Stimulated activated CD4-positive, alpha-beta T cell treated with anti-CD3 and anti-CD28 coated beads, Interleukin-1b, Interleukin-23, amount 100 ng/mL, for 1 hour (primary cell): Measurements from ENCODE around the gene MRPL21.

Experiments used
- DNase-seq, 2 donors: peaks; one replicate each; pipeline ENCODE4 v3.0.0-alpha.2; 2020; ENCODE audit warnings: low read depth in 2 of 2

The MRPL21 gene

GRCh38 chr11:68935066-68935465 is 31.4 kb upstream of the MRPL21 start:
- DNase-seq, result no peak

DNA sequence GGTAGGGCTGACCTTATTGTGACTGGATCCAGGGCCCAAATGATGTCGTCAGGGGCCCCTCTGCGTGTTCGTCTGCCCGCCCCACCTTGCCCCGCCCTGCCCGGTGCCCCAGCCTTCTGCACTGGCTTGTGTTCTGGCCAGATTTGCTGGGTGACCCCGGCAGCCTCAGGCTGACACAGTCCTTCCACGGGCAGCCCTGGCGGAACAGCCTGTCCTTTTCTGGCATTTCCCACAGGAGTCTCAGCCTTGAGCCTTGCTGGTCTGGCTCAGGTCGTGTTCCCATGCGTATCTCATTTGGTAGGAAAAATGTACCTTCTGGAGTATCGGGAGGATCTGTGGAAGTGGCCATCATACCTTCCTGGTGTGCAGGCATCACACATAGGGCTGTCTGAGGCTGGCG is 31.0 kb upstream of the MRPL21 start:
- DNase-seq, result no peak

GRCh38 chr11:68934321-68934645 is 30.7 kb upstream of the MRPL21 start:
- no peak for DNase-seq

DNA sequence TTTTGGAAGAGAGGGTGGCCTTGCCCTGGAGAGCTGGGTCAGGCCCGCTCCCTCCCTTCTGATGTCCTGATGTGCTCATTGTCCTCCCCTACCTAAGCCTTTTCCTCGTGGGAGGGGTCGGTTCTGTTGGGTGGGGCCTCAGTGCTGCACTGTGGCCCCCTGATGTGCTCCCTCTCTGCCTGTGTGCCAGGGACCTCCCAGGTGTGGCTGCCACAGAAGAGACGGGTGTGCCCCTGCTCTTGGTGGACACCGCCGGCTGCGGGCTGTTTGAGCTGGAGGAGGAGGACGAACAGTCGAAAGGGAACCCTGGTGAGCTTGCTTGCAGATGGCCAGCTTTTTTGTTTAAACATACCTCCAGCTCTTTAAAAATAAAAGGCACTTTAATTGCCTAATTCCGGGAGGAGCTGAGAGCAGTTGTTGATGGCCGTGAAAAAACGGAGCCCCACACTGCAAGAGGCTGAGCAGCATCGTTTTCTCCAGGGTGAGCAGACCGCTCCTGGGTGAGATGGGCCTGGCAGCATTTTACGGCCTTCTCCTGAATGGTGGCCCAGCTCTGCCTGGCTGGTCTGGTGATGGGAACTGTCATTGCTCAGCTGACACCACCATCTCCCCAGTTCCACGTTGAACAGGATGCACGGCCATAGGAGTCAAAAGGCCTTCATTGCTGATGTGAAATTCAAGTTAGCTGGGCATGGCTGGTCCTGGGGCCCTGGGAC is 30.1 kb upstream of the MRPL21 start:
- no peak for DNase-seq

GRCh38 chr11:68932933-68933577 is 29.4 kb upstream of the MRPL21 start:
- no peak for DNase-seq

DNA sequence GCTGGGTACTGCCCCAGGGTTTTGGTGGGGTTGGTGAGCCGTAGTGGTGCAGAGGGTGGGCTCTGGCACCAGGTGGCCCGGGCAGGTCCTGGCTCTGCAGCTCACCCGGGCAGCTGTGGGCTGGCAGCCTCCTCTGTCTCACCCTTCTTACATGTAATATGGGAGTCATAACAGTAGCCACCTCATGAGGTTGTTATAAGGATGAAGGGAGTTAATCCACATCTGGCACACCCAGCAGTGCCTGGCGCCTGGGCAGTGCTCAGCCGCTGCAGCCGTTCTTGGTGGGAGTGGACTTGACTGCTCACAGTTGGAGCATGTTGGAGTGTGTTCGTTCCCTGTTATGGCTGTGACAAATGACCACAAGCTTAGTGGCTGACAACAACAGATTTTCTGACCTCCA is 28.7 kb upstream of the MRPL21 start:
- no peak for DNase-seq

GRCh38 chr11:68931911-68932310 is 28.3 kb upstream of the MRPL21 start:
- no peak for DNase-seq

- no peak for DNase-seq
Observed at GRCh38 chr11:68930991-68931855, 27.6 kb upstream of the MRPL21 start.

GRCh38 chr11:68929706-68930570 is 26.3 kb upstream of the MRPL21 start:
- no peak for DNase-seq

DNA sequence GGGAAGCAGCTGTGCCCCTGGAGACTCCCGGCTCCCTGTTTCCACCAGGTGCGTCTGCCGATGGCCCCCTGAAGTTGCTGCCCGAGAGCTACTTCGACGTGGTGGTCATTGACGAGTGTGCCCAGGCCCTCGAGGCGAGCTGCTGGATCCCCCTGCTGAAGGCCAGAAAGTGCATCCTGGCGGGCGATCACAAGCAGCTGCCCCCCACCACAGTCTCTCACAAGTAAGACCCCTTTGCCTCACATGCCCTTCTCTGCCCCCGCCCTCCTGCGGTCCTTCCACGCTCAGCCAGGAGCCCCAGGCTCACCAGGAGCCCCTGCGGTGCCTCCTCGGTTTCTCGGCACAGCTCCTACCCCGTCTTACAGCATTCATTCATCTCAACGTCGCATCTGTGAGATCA is 25.5 kb upstream of the MRPL21 start:
- DNase-seq, result no peak

GRCh38 chr11:68928136-68928880 is 24.7 kb upstream of the MRPL21 start:
- no peak for DNase-seq

GRCh38 chr11:68927280-68928135 is 23.9 kb upstream of the MRPL21 start:
- DNase-seq, result no peak

DNA sequence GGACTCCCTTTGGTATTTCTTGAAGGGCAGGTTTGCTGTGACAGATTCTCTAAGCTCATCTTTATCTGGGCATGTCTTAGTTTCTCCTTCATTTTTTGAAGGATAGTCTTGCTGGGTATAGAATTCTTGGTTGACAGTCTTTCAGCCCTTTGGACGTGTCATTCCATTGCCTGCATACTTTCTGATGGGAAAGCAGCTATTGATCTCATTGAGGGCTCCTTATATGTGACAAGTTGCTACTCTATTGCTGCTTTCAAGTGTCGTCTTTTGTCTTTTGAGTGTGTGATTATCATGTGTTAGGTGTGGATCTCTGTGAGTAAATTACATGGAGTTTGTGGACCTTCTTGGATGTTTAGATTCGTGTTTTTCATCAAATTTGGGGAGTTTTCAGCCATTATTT is 22.0 kb upstream of the MRPL21 start:
- no peak for DNase-seq

DNA sequence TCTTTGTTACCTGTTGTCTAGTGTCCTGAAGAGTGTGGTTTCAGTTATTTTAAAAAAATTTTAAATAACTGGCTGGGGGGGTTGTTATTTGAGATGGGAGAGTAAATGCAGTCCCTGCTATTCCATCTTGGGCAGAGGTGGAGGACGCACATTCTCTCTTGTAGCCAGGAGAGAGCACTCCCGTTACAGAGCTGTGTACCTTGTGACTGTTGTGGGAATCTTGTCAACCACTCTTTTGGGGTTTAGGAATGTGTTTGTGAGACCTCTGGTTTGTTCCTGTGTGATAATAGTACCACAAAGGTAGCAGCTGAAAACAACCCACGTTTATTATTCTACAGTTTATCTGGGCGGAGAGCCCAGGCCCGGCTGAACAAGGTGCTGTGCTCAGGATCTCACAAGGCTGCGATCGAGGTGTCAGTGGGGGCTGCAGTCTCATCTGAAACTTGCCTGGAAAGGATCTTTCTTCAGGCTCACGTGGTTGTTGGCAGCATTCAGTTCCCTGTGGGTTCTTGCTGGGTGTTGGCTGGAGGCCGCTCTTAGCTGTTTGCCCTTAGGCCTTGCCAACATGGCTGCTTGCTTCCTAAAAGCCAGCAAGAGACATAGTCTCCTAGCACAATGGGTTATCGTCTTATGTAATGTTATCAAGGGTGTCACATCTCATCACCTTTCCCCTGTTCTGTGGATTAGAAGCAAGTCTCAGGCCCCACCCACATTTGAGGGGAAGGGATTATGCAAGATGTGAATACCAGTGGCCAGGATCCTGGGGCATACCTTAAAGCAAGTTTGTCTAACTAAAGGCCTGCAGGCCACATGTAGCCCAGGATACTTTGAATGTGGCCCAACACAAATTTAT is 20.7 kb upstream of the MRPL21 start:
- DNase-seq, result no peak

- no peak for DNase-seq
Observed at GRCh38 chr11:68923614-68924013, 20.0 kb upstream of the MRPL21 start.

- DNase-seq, result no peak
Observed at GRCh38 chr11:68916439-68916838, 12.8 kb upstream of the MRPL21 start.

DNA sequence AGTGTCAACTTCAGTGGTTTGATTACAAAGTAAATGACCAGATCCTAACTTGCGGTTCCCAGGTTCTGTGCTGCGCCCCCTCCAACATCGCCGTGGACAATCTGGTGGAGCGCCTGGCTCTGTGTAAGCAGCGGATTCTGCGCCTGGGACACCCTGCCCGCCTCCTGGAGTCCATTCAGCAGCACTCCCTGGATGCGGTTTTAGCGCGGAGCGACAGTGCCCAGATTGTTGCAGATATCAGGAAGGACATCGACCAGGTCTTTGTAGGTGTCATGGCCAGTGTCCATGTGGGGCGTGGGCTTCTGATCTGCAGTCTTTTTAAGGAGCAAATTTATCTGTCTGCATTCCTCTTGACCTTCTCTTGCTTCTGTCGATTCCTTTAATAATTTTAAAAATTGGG is 11.1 kb upstream of the MRPL21 start:
- DNase-seq, result no peak

DNA sequence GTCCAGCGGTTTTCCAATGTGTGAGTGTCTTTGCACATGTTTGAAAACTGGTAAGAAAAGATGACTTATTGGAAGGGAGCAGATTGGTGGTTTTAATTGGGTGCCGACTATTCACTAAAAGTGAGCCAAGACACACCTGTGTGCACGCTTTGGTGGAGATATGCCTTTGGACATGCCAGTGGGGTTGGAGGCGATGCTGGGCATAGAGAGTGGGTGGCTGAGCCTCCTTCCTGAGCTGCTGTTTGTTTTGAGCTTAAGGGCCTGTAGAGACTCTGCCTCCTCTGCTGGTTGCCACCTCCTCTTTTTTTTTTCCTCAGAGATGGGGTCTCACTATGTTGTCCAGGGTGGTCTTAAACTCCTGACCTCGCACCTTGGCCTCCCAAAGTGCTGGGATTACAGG is 9.6 kb upstream of the MRPL21 start:
- DNase-seq, result no peak

GRCh38 chr11:68912254-68912653 is 8.6 kb upstream of the MRPL21 start:
- DNase-seq, result no peak
